CD4-positive, alpha-beta T cell treated with Interleukin-4 for 4 hours (primary cell): ENCODE measurements around the gene SLC44A1.
"Not testable (repeated sequence)": the region's sequence is repeated elsewhere in the genome, so short reads cannot be mapped to it uniquely, and the experiment has no call there.

Experiments used
- DNase-seq: peaks from one replicate; pipeline ENCODE4 v3.0.0-alpha.2; 2020

Gene SLC44A1

GRCh38 chr9:105243015-105243686 is 1.3 kb upstream of the SLC44A1 start:
- no peak for DNase-seq

DNA sequence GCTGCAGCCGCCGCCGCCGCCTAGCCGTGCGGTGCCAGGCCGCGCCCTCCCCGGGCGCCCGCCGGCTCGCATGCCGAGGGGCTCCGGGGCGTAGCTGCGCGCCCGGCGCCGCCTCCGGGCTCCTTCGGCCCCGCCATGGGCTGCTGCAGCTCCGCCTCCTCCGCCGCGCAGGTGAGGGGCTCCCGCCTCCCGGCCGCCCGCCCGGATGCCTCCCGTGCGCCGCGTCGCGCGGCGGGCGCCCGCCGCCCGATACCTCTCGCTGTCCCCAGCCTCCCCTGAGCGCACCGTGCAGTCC is 230 bp downstream of the SLC44A1 start:
- no peak for DNase-seq

- peak; percentile 35 for DNase-seq
Observed at GRCh38 chr9:105245029-105245890, 809 bp downstream of the SLC44A1 start.

DNA sequence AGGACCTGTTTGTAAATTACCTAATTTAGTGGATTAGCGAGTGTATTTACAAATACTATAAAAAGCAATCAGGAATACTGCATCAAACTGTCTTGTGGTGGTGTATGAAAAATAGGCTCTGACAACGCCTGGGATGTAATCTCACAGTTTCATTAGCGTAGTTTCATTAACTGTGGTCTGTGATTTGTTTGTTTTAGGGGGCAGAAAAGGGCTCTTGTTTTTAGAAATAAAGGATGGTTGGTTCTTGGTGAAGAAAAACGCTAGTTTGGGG is 1.4 kb downstream of the SLC44A1 start:
- DNase-seq = no peak

DNA sequence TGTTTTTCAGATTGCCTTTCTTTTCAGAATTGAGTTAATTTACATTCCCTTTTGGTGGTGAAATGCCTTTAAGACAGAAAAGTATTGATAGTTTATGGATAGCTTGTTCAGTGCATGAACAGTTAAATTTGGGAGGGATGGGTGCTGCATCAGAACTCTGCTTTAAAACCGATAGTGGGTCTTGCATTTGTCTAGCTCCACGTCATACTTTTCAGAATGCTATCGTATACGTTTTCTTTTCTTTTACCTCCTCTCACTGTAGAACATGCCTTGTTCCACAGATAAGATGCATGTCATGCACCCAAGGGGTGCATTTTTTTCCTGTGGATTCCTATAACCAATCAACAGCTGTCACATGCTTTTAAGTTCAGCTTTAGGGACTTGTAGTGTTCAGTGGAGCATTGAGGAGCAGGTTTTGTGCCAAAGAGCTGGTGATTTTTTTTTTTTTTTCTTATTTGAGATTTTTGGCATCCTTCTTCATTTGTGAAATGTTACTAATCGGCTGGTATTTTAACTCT is 2.3 kb downstream of the SLC44A1 start:
- no peak for DNase-seq

DNA sequence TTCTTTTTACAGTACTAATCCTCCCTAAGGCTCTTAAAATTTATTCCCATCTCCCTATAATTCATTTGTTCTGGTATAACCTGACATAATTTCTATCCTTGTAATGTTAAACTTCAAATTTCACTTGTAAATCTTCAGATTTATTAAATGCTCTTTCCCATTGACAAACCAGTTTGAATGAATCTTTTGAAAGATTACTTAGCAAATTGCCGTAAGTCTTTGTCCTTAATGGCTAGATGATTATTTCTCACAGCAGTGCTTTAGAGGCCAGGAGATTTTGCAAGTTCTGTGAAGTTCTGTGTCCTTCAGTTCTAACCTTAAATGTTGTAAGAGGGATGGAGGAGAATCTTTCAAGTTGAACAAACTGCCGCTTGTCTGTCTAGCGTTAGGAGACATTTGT is 4.2 kb downstream of the SLC44A1 start:
- no peak for DNase-seq

DNA sequence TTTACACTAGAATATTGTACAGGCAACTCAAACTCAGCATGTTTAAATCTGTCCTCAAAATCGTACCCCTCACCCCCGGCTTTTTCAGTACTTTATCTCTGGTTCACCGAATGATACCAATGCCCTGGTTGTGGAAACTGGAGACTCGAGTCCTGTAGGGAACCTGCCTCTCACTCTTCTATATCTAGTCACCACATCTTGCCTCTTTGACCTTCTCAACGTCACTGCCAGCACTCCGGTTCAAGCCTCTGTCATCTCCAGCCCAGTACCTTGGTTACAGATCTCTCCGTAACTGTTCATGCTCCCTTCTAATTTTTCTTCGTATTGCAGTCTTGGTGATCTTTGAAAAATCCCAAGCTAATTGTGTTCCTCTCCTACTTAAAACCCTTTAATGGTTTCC is 6.7 kb downstream of the SLC44A1 start:
- DNase-seq = no peak

DNA sequence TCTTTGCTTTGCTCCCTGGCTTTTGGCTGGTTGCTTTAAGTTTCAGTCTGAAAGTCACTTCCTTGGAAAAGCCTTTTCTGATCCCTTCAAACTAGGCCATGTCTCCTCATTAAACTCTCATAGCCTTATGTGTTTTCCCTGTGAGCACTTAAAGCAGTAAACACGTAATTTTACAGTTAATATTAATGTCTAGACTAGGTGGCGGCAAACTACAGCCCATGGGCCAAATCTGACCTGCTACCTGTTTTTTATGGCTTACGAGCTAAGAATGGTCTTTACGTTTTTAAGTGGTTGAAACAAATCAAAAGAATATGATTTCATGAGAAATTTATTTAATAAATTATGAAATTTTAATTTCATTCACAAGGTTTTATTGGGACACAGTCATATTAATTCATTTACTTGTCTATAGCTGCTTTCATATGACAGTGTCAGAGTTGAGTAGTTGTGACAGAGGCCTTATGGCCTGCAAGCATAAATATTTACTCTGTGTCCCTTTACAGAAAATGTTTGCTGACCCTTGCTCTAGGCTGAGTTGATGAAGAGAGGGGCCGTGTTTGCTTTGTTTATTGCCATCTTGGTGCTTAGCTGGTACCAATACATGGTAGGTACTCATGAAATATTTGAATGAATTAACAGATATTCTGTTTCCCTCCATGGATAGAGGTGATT is 7.4 kb downstream of the SLC44A1 start:
- DNase-seq = no peak

DNA sequence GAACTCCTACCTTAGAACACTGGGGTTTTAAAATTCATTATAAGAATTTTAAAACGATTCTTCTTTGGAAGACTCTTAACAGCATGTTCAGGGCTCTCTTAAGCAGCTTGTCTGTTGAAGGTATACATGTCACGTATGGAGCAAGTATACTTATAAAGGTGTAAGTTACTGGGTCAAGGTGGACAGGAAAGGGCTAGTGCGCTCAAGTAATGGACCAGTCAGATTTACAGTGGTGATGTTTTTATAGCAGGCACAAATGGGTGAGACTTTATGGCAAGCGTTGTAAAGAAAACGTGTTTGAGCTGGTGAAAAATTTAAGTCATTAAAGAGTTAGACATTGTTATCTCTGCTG is 7.9 kb downstream of the SLC44A1 start:
- DNase-seq = no peak

GRCh38 chr9:105254226-105254625 is 9.8 kb downstream of the SLC44A1 start:
- no peak for DNase-seq

DNA sequence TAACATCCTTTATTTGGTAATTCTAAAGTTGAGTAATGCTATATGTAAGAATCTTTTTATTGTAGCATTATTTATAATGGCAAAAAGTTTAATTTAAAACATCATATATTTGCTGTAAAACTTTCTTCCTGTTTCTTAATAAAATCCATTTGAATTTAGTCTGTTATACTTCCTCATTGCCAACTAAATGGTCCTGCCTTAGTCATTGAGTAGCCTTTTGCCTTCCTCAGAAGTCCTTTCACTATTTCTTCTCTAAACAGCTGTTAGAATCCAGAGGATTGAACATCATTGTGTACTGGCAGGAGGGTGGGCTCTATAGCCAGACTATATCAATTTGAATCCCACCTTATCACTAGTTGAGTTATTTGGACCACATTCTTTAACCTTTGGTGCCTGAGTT is 11.0 kb downstream of the SLC44A1 start:
- DNase-seq = no peak

DNA sequence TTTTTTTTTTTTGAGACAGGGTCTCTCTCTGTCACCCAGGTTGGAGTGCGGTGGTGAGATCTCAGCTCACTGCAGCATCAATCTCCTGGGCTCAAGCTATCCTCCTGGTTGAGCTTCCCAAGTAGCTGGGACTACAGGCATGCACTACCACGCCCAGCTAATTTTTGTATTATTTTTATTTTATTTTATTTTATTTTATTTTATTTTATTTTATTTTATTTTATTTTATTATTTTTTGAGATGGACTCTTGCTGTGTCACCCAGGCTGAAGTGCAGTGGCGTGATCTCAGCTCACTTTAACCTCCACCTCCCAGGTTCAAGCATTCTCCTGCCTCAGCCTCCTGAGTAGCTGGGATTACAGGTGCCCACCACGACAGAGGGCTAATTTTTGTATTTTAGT is 12.1 kb downstream of the SLC44A1 start:
- not testable (repeated sequence) for DNase-seq

GRCh38 chr9:105257809-105258208 is 13.4 kb downstream of the SLC44A1 start:
- DNase-seq = no peak

GRCh38 chr9:105258225-105258737 is 13.8 kb downstream of the SLC44A1 start:
- DNase-seq = no peak

DNA sequence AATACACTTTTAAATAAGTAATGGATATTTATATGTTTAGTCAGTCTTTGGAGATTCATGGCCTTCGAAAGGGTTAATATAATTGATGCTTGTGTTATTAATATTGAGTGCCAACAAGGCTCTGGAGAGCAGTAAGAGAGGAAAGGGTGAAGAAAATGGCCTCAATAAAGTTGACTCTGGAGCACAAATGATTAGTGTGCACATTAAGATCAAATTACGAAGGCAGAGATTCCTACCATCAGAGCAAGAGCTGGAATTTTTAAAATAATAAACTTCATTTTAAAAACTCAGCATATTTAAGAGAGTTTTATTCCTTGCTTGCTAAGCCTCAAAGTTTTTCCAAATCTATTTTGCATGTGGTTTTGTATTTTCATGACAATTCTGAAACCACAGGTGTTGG is 14.8 kb downstream of the SLC44A1 start:
- DNase-seq = no peak

GRCh38 chr9:105259731-105260612 is 15.5 kb downstream of the SLC44A1 start:
- no peak for DNase-seq

DNA sequence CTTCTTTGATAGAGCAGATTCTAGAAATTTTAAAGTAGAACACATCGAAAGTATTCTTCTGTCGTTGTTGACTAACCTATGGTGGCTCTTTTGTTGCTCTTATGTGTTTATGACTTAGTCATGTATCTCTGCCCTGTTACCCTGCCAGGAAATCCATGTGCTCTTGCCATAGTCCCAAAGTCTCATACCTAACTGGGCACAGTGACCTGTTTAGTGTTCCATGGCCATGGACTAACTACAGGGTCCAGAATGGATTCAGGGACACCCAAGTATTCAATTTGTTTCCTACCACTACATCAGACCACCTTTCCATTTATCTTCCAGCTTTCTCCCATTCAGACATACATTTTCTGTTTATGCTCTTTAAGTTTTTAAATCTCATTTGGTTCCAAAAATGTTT is 18.0 kb downstream of the SLC44A1 start:
- DNase-seq = no peak

- no peak for DNase-seq
Observed at GRCh38 chr9:105264380-105264779, 19.9 kb downstream of the SLC44A1 start.

GRCh38 chr9:105268254-105268653 is 23.8 kb downstream of the SLC44A1 start:
- not testable (repeated sequence) for DNase-seq

GRCh38 chr9:105269593-105269992 is 25.1 kb downstream of the SLC44A1 start:
- DNase-seq = no peak

GRCh38 chr9:105270711-105271110 is 26.3 kb downstream of the SLC44A1 start:
- no peak for DNase-seq

GRCh38 chr9:105273731-105274130 is 29.3 kb downstream of the SLC44A1 start:
- no peak for DNase-seq

- no peak for DNase-seq
Observed at GRCh38 chr9:105275111-105275510, 30.7 kb downstream of the SLC44A1 start.
